Natural killer cell (primary cell): Measurements from ENCODE around the gene KLK11. TPM values are rescaled to one million over a fixed set of nuclear protein-coding genes. Genes with fewer than 3 reads are reported as not detected.

ENCODE experiments used
- ATAC-seq, 3 donors: fragments of 150-1000 bp in 2 of 3; fragments of 200-7000 bp in 1 of 3; cut with Tn5 transposase; 1 replicate in 1 of 3; 2 replicates in 2 of 3; pipeline ENCODE4 v1.10.0; 2021; ENCODE audit warnings: mild to moderate bottlenecking in 2 of 3, moderate library complexity in 2 of 3
- DNase-seq, 2 donors: peaks; one replicate each; pipeline versions ENCODE4 v3.0.0 to v3.0.0-alpha.2; 2013 to 2021; ENCODE audit warnings: mixed read lengths in 1 of 2
- H3K27ac ChIP-seq: one replicate; pipeline ENCODE4 v1.5.1; 2013; ENCODE audit warnings: mild to moderate bottlenecking, low read length
- H3K27me3 ChIP-seq: one replicate; pipeline ENCODE4 v1.6.1; 2013; ENCODE audit warnings: low read length; ENCODE audit not compliant: control insufficient read depth, insufficient read depth
- H3K36me3 ChIP-seq: one replicate; pipeline ENCODE4 v1.6.1; 2013; ENCODE audit warnings: low read length; ENCODE audit not compliant: control insufficient read depth, insufficient read depth
- H3K4me1 ChIP-seq: one replicate; pipeline ENCODE4 v1.6.1; 2013; ENCODE audit warnings: low read length; ENCODE audit not compliant: control insufficient read depth, insufficient read depth
- H3K4me3 ChIP-seq: one replicate; pipeline ENCODE4 v1.5.1; 2013; ENCODE audit warnings: low read length
- H3K9me3 ChIP-seq: one replicate; pipeline ENCODE4 v1.6.1; 2013; ENCODE audit warnings: low read length; ENCODE audit not compliant: control insufficient read depth, insufficient read depth
- H3K27ac Mint-ChIP-seq, 2 donors: one replicate each; pipeline ENCODE4 v1.8.0; 2022; ENCODE audit warnings: mild to moderate bottlenecking in 2 of 2, mixed read lengths in 2 of 2, moderate library complexity in 1 of 2
- H3K27me3 Mint-ChIP-seq, 2 donors: one replicate each; pipeline ENCODE4 v1.8.0; 2022; ENCODE audit warnings: low read depth in 2 of 2, mixed read lengths in 2 of 2
- H3K36me3 Mint-ChIP-seq: one replicate; pipeline ENCODE4 v1.8.0; 2022; ENCODE audit warnings: mixed read lengths
- H3K4me1 Mint-ChIP-seq, 2 donors: one replicate each; pipeline ENCODE4 v1.8.0; 2022; ENCODE audit warnings: mixed read lengths in 2 of 2
- H3K4me3 Mint-ChIP-seq: one replicate; pipeline ENCODE4 v1.8.0; 2022; ENCODE audit warnings: mild to moderate bottlenecking, moderate library complexity, mixed read lengths
- H3K9me3 Mint-ChIP-seq, 2 donors: one replicate each; pipeline ENCODE4 v1.8.0; 2022; ENCODE audit warnings: mixed read lengths in 2 of 2
- WGBS: methylation state at CpG from one replicate; pipeline ENCODE4 v1.1.7; 2013; ENCODE audit warnings: missing lambda C conversion rate; ENCODE audit not compliant: insufficient coverage; 5-methylcytosine and 5-hydroxymethylcytosine counted together
- intact Hi-C: fragments of 100-400 bp; cut with micrococcal nuclease; formaldehyde crosslinking; loops from one replicate; pipeline ENCODE4 v1.14.2; 2022
- total RNA-seq, 4 donors: library from RNA; stranded (reverse); fragments of 120-200 nt in 1 of 4; gene quantifications; one replicate each; pipeline versions ENCODE4 v1.2.3 to v1.2.4, GENCODE V29; 2013 to 2022
- TF ChIP-seq, protein P1 (sequence below): fragments of 200-600 bp; IDR thresholded peaks from one replicate; pipeline ENCODE4 v1.8.0; 2022; ENCODE audit warnings: antibody characterized with exemption

The KLK11 gene
- total RNA-seq, 3 donors from 2014 or later (not counting 1 experiment from before 2014, with no cell fraction given), result not detected

DNA sequence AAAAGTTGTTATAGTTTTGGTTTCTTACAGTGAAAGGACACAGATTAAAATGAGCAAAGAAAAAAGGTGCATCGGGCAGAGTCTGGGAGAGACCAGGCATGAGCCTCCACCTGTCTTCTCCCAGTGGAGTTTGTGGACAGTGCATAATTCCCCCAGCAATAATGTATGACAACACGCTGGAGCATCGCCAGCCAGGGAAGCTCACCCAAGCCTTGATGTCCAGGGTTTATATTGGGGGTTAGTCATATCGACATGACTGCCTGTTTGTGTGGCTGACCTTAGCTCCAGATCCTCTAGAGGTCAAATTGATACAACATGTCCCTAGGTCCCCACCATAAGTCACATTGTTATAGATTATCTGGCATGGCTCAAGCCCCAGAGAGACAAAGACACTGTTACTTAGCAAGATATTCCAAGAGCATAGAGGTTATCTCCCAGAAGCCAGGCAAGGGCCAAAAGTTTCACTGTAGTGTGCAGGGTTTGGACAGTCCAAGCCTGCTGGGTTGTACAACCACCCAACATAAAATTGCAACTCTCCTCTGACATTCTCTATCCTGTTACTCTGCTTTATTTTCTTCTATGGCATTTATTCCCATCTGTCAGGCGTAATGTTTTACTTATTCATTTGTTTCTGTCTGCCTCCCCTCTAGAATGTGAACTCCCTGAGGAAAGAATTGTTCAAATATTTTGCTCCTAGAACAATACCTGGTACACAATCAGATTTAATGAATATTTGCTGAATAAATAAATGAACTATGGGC is 44.1 kb upstream of the KLK11 start:
- Histone ChIP-seq H3K4me1 (no peaks in the 10 kb centered on the region), H3K27ac (no peak overlapping the region), H3K27me3 (peaks cover 6% of the 10 kb centered on the region), H3K4me3 (no peak overlapping the region), H3K9me3 (no peaks in the 10 kb centered on the region), H3K36me3 (no peaks in the 10 kb centered on the region)
- Mint-ChIP-seq H3K4me3 (no peak overlapping the region), H3K27ac (no peak overlapping the region), H3K27me3 (peaks cover 23 to 25% of the 10 kb centered on the region in 2 donors), H3K4me1 (peaks cover 0 to 5% of the 10 kb centered on the region in 2 donors), H3K9me3 (peaks cover 5 to 9% of the 10 kb centered on the region in 2 donors), H3K36me3 (peaks cover 14% of the 10 kb centered on the region)
- WGBS, result 87% methylated on average over 5 of the region's 5 CpGs
- DNase-seq (no peak), ATAC-seq (no peak)
- TF ChIP-seq, protein P1, sequence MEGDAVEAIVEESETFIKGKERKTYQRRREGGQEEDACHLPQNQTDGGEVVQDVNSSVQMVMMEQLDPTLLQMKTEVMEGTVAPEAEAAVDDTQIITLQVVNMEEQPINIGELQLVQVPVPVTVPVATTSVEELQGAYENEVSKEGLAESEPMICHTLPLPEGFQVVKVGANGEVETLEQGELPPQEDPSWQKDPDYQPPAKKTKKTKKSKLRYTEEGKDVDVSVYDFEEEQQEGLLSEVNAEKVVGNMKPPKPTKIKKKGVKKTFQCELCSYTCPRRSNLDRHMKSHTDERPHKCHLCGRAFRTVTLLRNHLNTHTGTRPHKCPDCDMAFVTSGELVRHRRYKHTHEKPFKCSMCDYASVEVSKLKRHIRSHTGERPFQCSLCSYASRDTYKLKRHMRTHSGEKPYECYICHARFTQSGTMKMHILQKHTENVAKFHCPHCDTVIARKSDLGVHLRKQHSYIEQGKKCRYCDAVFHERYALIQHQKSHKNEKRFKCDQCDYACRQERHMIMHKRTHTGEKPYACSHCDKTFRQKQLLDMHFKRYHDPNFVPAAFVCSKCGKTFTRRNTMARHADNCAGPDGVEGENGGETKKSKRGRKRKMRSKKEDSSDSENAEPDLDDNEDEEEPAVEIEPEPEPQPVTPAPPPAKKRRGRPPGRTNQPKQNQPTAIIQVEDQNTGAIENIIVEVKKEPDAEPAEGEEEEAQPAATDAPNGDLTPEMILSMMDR, result no peak
- intact Hi-C loops, result no loop called here

GRCh38 chr19:51066393-51067186 is 40.2 kb upstream of the KLK11 start:
- H3K36me3 ChIP-seq, result no peaks in the 10 kb centered on the region
- peaks cover 0 to 10% of the 10 kb centered on the region in 2 donors for H3K4me1 Mint-ChIP-seq
- H3K4me1 ChIP-seq, result peaks cover 8% of the 10 kb centered on the region
- DNase-seq (no peak), ATAC-seq (no peak)
- peak overlapping the region; percentile 11 for H3K4me3 Mint-ChIP-seq
- H3K27me3 ChIP-seq, result peaks cover 9% of the 10 kb centered on the region
- no peaks in the 10 kb centered on the region for H3K9me3 ChIP-seq
- no peak overlapping the region for H3K27ac Mint-ChIP-seq
- peaks cover 0 to 27% of the 10 kb centered on the region in 2 donors for H3K27me3 Mint-ChIP-seq
- no peaks in the 10 kb centered on the region for H3K9me3 Mint-ChIP-seq
- H3K36me3 Mint-ChIP-seq, result no peaks in the 10 kb centered on the region
- H3K27ac ChIP-seq, result no peak overlapping the region
- intact Hi-C loops, result no loop called here
- WGBS, result 76% methylated on average over 7 of the region's 7 CpGs
- H3K4me3 ChIP-seq, result no peak overlapping the region
- TF ChIP-seq, protein P1, result no peak

DNA sequence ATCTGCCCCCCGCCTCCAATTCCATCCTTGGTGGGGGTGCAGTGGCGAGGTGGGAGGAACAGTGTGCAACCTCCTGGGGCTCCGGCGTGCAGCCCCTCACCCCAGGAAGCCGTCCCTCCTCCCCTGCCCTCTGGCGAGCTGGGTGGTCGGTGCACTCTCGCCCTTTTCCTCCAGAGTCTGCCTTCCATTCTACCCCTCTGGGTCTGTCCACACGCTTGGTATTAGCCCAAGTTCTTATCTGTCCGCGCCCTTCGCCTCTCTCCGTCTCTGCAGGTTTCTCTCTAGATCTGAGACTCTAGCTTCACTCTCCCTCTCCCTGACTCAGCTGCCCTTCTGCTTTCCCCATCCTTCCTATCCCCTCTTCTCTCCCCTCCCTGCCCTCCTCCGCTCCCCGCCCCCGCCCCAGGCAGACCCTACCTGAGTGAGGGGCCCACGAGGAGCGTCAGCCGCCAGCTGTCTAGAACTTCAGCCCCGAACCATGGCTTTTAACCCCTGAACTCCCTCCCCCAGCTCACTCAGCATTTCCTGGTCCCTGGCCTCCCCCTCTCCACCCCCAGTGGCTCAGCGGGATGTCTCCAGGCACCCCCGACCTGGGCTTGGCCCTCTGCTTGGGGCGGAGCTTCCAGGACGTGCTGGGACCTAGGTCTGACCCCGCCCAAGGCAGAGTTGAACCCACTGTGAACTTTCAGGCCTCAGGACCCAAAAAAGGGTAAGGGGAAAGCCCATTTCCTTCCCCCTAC is 39.0 kb upstream of the KLK11 start:
- no peak for DNase-seq
- Mint-ChIP-seq H3K4me3 (peak overlapping the region; percentile 81), H3K27me3 (peaks cover 0 to 39% of the 10 kb centered on the region in 2 donors), H3K36me3 (no peaks in the 10 kb centered on the region), H3K27ac (no peak overlapping the region), H3K9me3 (peaks cover 3 to 4% of the 10 kb centered on the region in 2 donors), H3K4me1 (peaks cover 0 to 10% of the 10 kb centered on the region in 2 donors)
- 21% methylated on average over 23 of the region's 25 CpGs for WGBS
- peaks cover 8% of the 10 kb centered on the region for H3K4me1 ChIP-seq
- H3K27ac ChIP-seq, result no peak overlapping the region
- no peaks in the 10 kb centered on the region for H3K9me3 ChIP-seq
- H3K27me3 ChIP-seq, result peaks cover 10% of the 10 kb centered on the region
- H3K4me3 ChIP-seq, result no peak overlapping the region
- TF ChIP-seq, protein P1, result no peak
- H3K36me3 ChIP-seq, result no peaks in the 10 kb centered on the region
- peak in 1 of 3 donors; percentile 28 for ATAC-seq
- intact Hi-C loops, result no loop called here
